ENCODE data around the gene TNS1.

DNA sequence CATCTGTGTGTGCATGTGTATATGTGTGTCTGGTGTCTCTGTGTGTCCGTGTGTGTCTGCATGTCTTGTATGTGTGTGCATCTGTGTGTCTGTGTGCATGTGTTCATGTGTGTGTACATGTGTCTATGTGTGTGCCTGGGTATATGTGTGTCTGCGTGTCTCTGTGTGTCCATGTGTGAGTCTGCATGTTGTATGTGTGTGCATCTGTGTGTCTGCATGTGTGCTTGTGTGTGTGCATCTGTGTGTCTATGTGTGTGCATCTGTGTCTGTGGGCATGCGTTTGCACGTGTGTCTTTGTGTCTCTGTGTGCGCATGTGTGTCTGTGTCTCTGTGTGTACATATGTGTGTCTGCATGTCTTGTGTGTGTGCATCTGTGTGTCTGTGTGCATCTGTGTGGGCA is 207.7 kb downstream of the TNS1 start:
- TF ChIP-seq, protein P1, sequence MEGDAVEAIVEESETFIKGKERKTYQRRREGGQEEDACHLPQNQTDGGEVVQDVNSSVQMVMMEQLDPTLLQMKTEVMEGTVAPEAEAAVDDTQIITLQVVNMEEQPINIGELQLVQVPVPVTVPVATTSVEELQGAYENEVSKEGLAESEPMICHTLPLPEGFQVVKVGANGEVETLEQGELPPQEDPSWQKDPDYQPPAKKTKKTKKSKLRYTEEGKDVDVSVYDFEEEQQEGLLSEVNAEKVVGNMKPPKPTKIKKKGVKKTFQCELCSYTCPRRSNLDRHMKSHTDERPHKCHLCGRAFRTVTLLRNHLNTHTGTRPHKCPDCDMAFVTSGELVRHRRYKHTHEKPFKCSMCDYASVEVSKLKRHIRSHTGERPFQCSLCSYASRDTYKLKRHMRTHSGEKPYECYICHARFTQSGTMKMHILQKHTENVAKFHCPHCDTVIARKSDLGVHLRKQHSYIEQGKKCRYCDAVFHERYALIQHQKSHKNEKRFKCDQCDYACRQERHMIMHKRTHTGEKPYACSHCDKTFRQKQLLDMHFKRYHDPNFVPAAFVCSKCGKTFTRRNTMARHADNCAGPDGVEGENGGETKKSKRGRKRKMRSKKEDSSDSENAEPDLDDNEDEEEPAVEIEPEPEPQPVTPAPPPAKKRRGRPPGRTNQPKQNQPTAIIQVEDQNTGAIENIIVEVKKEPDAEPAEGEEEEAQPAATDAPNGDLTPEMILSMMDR (IDR thresholded peaks at IDR 0.05), result no peak
- no peak for TF ChIP-seq POLR2A (IDR thresholded peaks at IDR 0.05)

Measured in Peyer's patch (tissue), 4 donors.